Activated CD8-positive, alpha-beta T cell treated with anti-CD3 and anti-CD28 coated beads for 36 hours (primary cell): ENCODE data around the gene PKHD1. TPM values are rescaled to one million over a fixed set of nuclear protein-coding genes. Genes with fewer than 3 reads are reported as not detected.

Experiments used
- ATAC-seq: fragments of 200-7000 bp; cut with Tn5 transposase; one replicate; pipeline ENCODE4 v1.10.0; 2021; ENCODE audit warnings: mild to moderate bottlenecking, moderate library complexity
- CTCF ChIA-PET: fragments of 350-600 bp; sonication (Branson Sonifier 250); formaldehyde crosslinking; loops from one replicate; lab custom pipeline; 2021; ENCODE audit warnings: antibody characterized with exemption; lab: Charles Lee
- POLR2A ChIA-PET: fragments of 350-600 bp; sonication (Branson Sonifier 250); formaldehyde crosslinking; loops from one replicate; lab custom pipeline; 2021; ENCODE audit warnings: antibody characterized with exemption; lab: Charles Lee
- DNase-seq: peaks from one replicate; pipeline ENCODE4 v3.0.0-alpha.2; 2020
- H3K27ac Mint-ChIP-seq: one replicate; pipeline ENCODE4 v1.8.0; 2021; ENCODE audit warnings: mild to moderate bottlenecking, mixed read lengths
- H3K27me3 Mint-ChIP-seq: one replicate; pipeline ENCODE4 v1.8.0; 2021; ENCODE audit warnings: mixed read lengths
- H3K36me3 Mint-ChIP-seq: one replicate; pipeline ENCODE4 v1.8.0; 2021; ENCODE audit warnings: low read depth, mixed read lengths
- H3K4me1 Mint-ChIP-seq: one replicate; pipeline ENCODE4 v1.8.0; 2021; ENCODE audit warnings: low read depth, mixed read lengths
- H3K4me3 Mint-ChIP-seq: one replicate; pipeline ENCODE4 v1.8.0; 2021; ENCODE audit warnings: mild to moderate bottlenecking, moderate library complexity, mixed read lengths
- H3K9me3 Mint-ChIP-seq: one replicate; pipeline ENCODE4 v1.8.0; 2021; ENCODE audit warnings: mixed read lengths
- intact Hi-C: fragments of 100-400 bp; cut with micrococcal nuclease; formaldehyde crosslinking; loops from one replicate; pipeline ENCODE4 v1.10.0; 2022
- total RNA-seq, 2 experiments: library from RNA; stranded (reverse); gene quantifications; one replicate each; pipeline ENCODE4 v1.2.3, GENCODE V29; 2021
- TF ChIP-seq, protein P1 (sequence below): fragments of 200-600 bp; IDR thresholded peaks from one replicate; pipeline ENCODE4 v1.8.0; 2022; ENCODE audit warnings: antibody characterized with exemption, mild to moderate bottlenecking

PKHD1 gene
- total RNA-seq, 2 experiments from 2014 or later = not detected

GRCh38 chr6:51626391-51626790 lies 461.0 kb downstream of the PKHD1 start:
- Mint-ChIP-seq H3K4me1 (no peaks in the 10 kb centered on the region), H3K9me3 (peaks cover 3% of the 10 kb centered on the region), H3K36me3 (no peaks in the 10 kb centered on the region), H3K27me3 (no peaks in the 10 kb centered on the region), H3K4me3 (no peak overlapping the region), H3K27ac (no peak overlapping the region)
- DNase-seq (no peak), ATAC-seq (no peak)
- TF ChIP-seq, protein P1, sequence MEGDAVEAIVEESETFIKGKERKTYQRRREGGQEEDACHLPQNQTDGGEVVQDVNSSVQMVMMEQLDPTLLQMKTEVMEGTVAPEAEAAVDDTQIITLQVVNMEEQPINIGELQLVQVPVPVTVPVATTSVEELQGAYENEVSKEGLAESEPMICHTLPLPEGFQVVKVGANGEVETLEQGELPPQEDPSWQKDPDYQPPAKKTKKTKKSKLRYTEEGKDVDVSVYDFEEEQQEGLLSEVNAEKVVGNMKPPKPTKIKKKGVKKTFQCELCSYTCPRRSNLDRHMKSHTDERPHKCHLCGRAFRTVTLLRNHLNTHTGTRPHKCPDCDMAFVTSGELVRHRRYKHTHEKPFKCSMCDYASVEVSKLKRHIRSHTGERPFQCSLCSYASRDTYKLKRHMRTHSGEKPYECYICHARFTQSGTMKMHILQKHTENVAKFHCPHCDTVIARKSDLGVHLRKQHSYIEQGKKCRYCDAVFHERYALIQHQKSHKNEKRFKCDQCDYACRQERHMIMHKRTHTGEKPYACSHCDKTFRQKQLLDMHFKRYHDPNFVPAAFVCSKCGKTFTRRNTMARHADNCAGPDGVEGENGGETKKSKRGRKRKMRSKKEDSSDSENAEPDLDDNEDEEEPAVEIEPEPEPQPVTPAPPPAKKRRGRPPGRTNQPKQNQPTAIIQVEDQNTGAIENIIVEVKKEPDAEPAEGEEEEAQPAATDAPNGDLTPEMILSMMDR = no peak
- POLR2A ChIA-PET = no interaction called here
- CTCF ChIA-PET = no interaction called here
- intact Hi-C loops = no loop called here

- peaks cover 3% of the 10 kb centered on the region for H3K9me3 Mint-ChIP-seq
- no peaks in the 10 kb centered on the region for H3K4me1 Mint-ChIP-seq
- TF ChIP-seq, protein P1 = no peak
- POLR2A ChIA-PET = no interaction called here
- no peaks in the 10 kb centered on the region for H3K27me3 Mint-ChIP-seq
- H3K36me3 Mint-ChIP-seq = no peaks in the 10 kb centered on the region
- intact Hi-C loops = no loop called here
- DNase-seq (no peak), ATAC-seq (no peak)
- no peak overlapping the region for H3K27ac Mint-ChIP-seq
- H3K4me3 Mint-ChIP-seq = no peak overlapping the region
- CTCF ChIA-PET = no interaction called here
Observed at GRCh38 chr6:51625566-51625965, 461.8 kb downstream of the PKHD1 start.

DNA sequence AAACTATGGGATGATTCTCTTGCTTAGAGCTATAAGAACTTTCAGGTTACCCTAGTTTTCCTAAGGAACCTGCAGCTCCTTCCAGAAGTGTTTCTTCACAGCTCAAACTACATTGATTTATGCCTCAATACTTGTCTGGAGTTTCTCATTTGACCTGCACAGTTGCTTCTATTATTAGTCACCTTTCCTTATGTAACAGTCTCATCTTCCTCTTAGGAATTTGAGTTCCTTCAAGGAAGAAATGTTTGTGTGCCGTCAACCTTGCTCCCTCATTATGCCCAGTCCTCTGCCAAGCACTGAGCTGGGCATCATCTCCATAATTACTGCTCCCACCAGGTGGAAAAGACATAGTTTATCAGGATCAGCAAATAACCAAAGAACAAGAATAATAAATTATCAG lies 466.4 kb downstream of the PKHD1 start:
- no peak for DNase-seq
- intact Hi-C loops = no loop called here
- no peak overlapping the region for H3K4me3 Mint-ChIP-seq
- H3K36me3 Mint-ChIP-seq = no peaks in the 10 kb centered on the region
- POLR2A ChIA-PET = no interaction called here
- CTCF ChIA-PET = no interaction called here
- H3K9me3 Mint-ChIP-seq = no peaks in the 10 kb centered on the region
- H3K27ac Mint-ChIP-seq = no peak overlapping the region
- no peaks in the 10 kb centered on the region for H3K4me1 Mint-ChIP-seq
- no peak for ATAC-seq
- TF ChIP-seq, protein P1 = no peak
- no peaks in the 10 kb centered on the region for H3K27me3 Mint-ChIP-seq

- no peaks in the 10 kb centered on the region for H3K27me3 Mint-ChIP-seq
- no peaks in the 10 kb centered on the region for H3K36me3 Mint-ChIP-seq
- POLR2A ChIA-PET = interaction anchor here (0.6 to 0.7 kb wide), 2 partner anchors 163 to 1467 kb away, joined by 3 read pairs; no protein-coding TSS in a partner anchor
- no peak overlapping the region for H3K4me3 Mint-ChIP-seq
- DNase-seq = no peak
- H3K27ac Mint-ChIP-seq = no peak overlapping the region
- TF ChIP-seq, protein P1 = no peak
- CTCF ChIA-PET = interaction anchor here (0.7 to 1.4 kb wide), 4 partner anchors 10 to 20 kb away, joined by 3 to 5 read pairs (median 4); no protein-coding TSS in a partner anchor
- no peaks in the 10 kb centered on the region for H3K4me1 Mint-ChIP-seq
- intact Hi-C loops = no loop called here
- no peaks in the 10 kb centered on the region for H3K9me3 Mint-ChIP-seq
- ATAC-seq = no peak
Observed at GRCh38 chr6:51619042-51619799, 468.2 kb downstream of the PKHD1 start.

DNA sequence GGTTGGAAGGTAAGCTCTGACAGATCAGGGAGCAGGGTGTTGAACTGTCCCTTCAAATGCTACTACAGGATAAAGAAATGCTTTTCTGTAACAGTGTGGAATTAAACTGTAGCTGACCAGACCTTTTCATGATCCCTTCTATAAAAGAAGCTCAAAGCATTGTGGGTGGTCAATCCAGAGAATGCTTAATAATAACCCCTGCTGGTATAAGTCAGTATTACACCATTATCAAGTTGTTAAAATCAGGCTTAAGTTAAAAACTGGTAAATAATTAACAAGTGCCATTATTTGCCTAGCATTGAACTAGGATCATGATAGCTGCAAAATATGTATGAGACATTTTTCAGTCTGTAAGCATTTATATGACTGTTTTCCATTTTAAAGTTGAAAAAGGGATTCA lies 468.9 kb downstream of the PKHD1 start:
- Mint-ChIP-seq H3K27me3 (no peaks in the 10 kb centered on the region), H3K27ac (no peak overlapping the region), H3K4me3 (no peak overlapping the region), H3K9me3 (no peaks in the 10 kb centered on the region), H3K36me3 (no peaks in the 10 kb centered on the region), H3K4me1 (no peaks in the 10 kb centered on the region)
- ATAC-seq (no peak), DNase-seq (no peak)
- intact Hi-C loops = no loop called here
- TF ChIP-seq, protein P1 = no peak
- POLR2A ChIA-PET = interaction anchor here (0.6 kb wide), 1 partner anchor 1466 kb away, joined by 3 read pairs; no protein-coding TSS in a partner anchor
- CTCF ChIA-PET = interaction anchor here (0.7 to 1.4 kb wide), 9 partner anchors 9 to 172 kb away, joined by 3 to 5 read pairs (median 3); no protein-coding TSS in a partner anchor
